GM23338 (cell line): ENCODE results near the gene KLF18. TPM values are rescaled to one million over a fixed set of nuclear protein-coding genes. Genes with fewer than 3 reads are reported as not detected.

Experiments
- ATAC-seq: fragments of 200-7000 bp; cut with Tn5 transposase; 3 replicates; pipeline ENCODE4 v1.9.1; 2020
- DNase-seq: peaks from one replicate; pipeline ENCODE4 v3.0.0-alpha.2; 2015; ENCODE audit warnings: low spot score
- H2AFZ ChIP-seq: fragments of 200-600 bp; sonication (generic); 2 replicates; pipeline ENCODE4 v1.8.0; 2016; ENCODE audit warnings: antibody characterized with exemption, mild to moderate bottlenecking, moderate library complexity
- H3F3A ChIP-seq: fragments of 200-600 bp; sonication (generic); replicated peaks from 2 replicates; pipeline ENCODE4 v1.8.0; 2017; ENCODE audit warnings: antibody characterized with exemption, mixed run types, low read depth
- H3K27ac ChIP-seq: fragments of 200-600 bp; sonication (generic); 2 replicates; pipeline ENCODE4 v1.6.1; 2016; ENCODE audit warnings: low read depth
- H3K27me3 ChIP-seq: fragments of 200-600 bp; sonication (generic); 2 replicates; pipeline ENCODE4 v1.8.0; 2016; ENCODE audit warnings: mild to moderate bottlenecking, mixed run types, moderate library complexity; ENCODE audit not compliant: insufficient read depth
- H3K36me3 ChIP-seq: fragments of 200-600 bp; sonication (generic); 2 replicates; pipeline ENCODE4 v1.8.0; 2016; ENCODE audit warnings: mild to moderate bottlenecking; ENCODE audit not compliant: insufficient read depth
- H3K4me1 ChIP-seq: fragments of 200-600 bp; sonication (generic); 2 replicates; pipeline ENCODE4 v1.8.0; 2016; ENCODE audit warnings: mild to moderate bottlenecking, moderate library complexity; ENCODE audit not compliant: insufficient read depth
- H3K4me2 ChIP-seq: fragments of 200-600 bp; sonication (generic); 2 replicates; pipeline ENCODE4 v1.7.1; 2017; ENCODE audit warnings: mixed run types
- H3K4me3 ChIP-seq: fragments of 200-600 bp; sonication (generic); 2 replicates; pipeline ENCODE4 v1.6.1; 2016; ENCODE audit warnings: mixed run types
- H3K79me2 ChIP-seq: fragments of 200-600 bp; sonication (generic); replicated peaks from 2 replicates; pipeline ENCODE4 v1.8.0; 2017; ENCODE audit warnings: mild to moderate bottlenecking; ENCODE audit not compliant: insufficient read depth
- H3K9me2 ChIP-seq: fragments of 200-600 bp; sonication (generic); 2 replicates; pipeline ENCODE4 v1.8.0; 2017; ENCODE audit not compliant: insufficient read depth
- H4K20me1 ChIP-seq: fragments of 200-600 bp; sonication (generic); replicated peaks from 2 replicates; pipeline ENCODE4 v1.8.0; 2017; ENCODE audit warnings: mild to moderate bottlenecking; ENCODE audit not compliant: insufficient read depth
- H3K27ac Mint-ChIP-seq: 2 replicates; pipeline ENCODE4 v1.8.0; 2020; ENCODE audit warnings: inconsistent platforms, mild to moderate bottlenecking, moderate library complexity, mixed read lengths
- H3K27me3 Mint-ChIP-seq: 3 replicates; pipeline ENCODE4 v1.8.0; 2022; ENCODE audit warnings: low read depth, mild to moderate bottlenecking, moderate library complexity, mixed read lengths, inconsistent platforms; ENCODE audit not compliant: insufficient read depth, poor library complexity
- H3K36me3 Mint-ChIP-seq: 3 replicates; pipeline ENCODE4 v1.8.0; 2021; ENCODE audit warnings: low read depth, mild to moderate bottlenecking, inconsistent platforms, moderate library complexity, mixed read lengths
- H3K4me1 Mint-ChIP-seq: 3 replicates; pipeline ENCODE4 v1.8.0; 2020; ENCODE audit warnings: mild to moderate bottlenecking, inconsistent platforms, mixed read lengths
- H3K4me3 Mint-ChIP-seq: 3 replicates; pipeline ENCODE4 v1.8.0; 2021; ENCODE audit warnings: moderate library complexity, mild to moderate bottlenecking, inconsistent platforms, mixed read lengths
- H3K9me3 Mint-ChIP-seq: 3 replicates; pipeline ENCODE4 v1.8.0; 2020; ENCODE audit warnings: moderate library complexity, mild to moderate bottlenecking, inconsistent platforms, mixed read lengths
- CTCF ChIP-seq, 2 experiments: fragments of 200-600 bp in 1 of 2; sonication (generic) in 1 of 2; conservative IDR thresholded peaks; 2 replicates each; pipeline versions ENCODE4 v1.5.1 to v1.6.1; 2016 to 2017; ENCODE audit warnings: antibody characterized with exemption in 2 of 2, low read depth in 2 of 2, mild to moderate bottlenecking in 2 of 2, moderate library complexity in 1 of 2
- ETS1 ChIP-seq: IDR thresholded peaks from 2 replicates; pipeline ENCODE4 v1.6.1; 2016; ENCODE audit warnings: antibody characterized with exemption
- EZH2 ChIP-seq: fragments of 200-600 bp; sonication (generic); IDR thresholded peaks from one replicate; pipeline ENCODE4 v1.8.0; 2017; ENCODE audit warnings: antibody characterized with exemption, mild to moderate bottlenecking, low read depth; ENCODE audit not compliant: unreplicated experiment
- EZH2phosphoT487 ChIP-seq: fragments of 200-600 bp; sonication (generic); IDR thresholded peaks from one replicate; pipeline ENCODE4 v1.8.1; 2018; ENCODE audit warnings: antibody characterized with exemption; ENCODE audit not compliant: unreplicated experiment
- JUNB ChIP-seq: IDR thresholded peaks from one replicate; pipeline ENCODE4 v1.6.1; 2016; ENCODE audit warnings: antibody characterized with exemption; ENCODE audit not compliant: unreplicated experiment
- NANOG ChIP-seq: IDR thresholded peaks from 2 replicates; pipeline ENCODE4 v1.6.1; 2016; ENCODE audit warnings: antibody characterized with exemption, borderline replicate concordance
- POLR2AphosphoS5 ChIP-seq: IDR thresholded peaks from 2 replicates; pipeline ENCODE4 v1.6.1; 2016; ENCODE audit warnings: antibody characterized with exemption, low read depth
- REST ChIP-seq: IDR thresholded peaks from one replicate; pipeline ENCODE4 v1.6.1; 2018; ENCODE audit warnings: antibody characterized with exemption; ENCODE audit not compliant: unreplicated experiment
- STAT1 ChIP-seq: IDR thresholded peaks from one replicate; pipeline ENCODE4 v1.6.1; 2016; ENCODE audit warnings: antibody characterized with exemption; ENCODE audit not compliant: unreplicated experiment
- ZNF114 ChIP-seq: fragments of 250-450 bp; sonication (Bioruptor Pico); IDR thresholded peaks from 2 replicates; pipeline ENCODE4 v1.5.0; 2020; ENCODE audit warnings: mild to moderate bottlenecking, moderate library complexity
- ZNF331 ChIP-seq: fragments of 250-450 bp; sonication (Bioruptor Pico); IDR thresholded peaks from 2 replicates; pipeline ENCODE4 v1.5.0; 2020; ENCODE audit warnings: low read depth, mild to moderate bottlenecking, moderate library complexity
- polyA plus RNA-seq: library from polyadenylated mRNA; unstranded; fragments of >200 nt; fragmentation: Nextera tagmentation; extraction: Ambion mirVana; gene quantifications from 2 replicates; pipeline ENCODE4 v1.2.1, GENCODE V29; 2016
- total RNA-seq: library from RNA; depleted of rRNA; stranded (reverse); fragments of >200 nt; shearing (Covaris generic); gene quantifications from 2 replicates; pipeline ENCODE4 v1.2.3, GENCODE V29; 2014

Gene KLF18
- total and polyA plus RNA-seq, 2 experiments from 2014 or later, result 0.35 TPM; not detected in 1

GRCh38 chr1:44111861-44112260 is 29.6 kb downstream of the KLF18 start:
- H3K27ac ChIP-seq, result no peak overlapping the region
- Mint-ChIP-seq H3K4me1 (peaks cover 5% of the 10 kb centered on the region), H3K9me3 (no peaks in the 10 kb centered on the region), H3K36me3 (no peaks in the 10 kb centered on the region), H3K4me3 (no peak overlapping the region), H3K27me3 (no peaks in the 10 kb centered on the region), H3K27ac (no peak overlapping the region)
- peaks cover 3% of the 10 kb centered on the region for H3K4me1 ChIP-seq
- H3K36me3 ChIP-seq, result no peaks in the 10 kb centered on the region
- H3K9me2 ChIP-seq, result no peaks in the 10 kb centered on the region
- no peak overlapping the region for H3K4me2 ChIP-seq
- no peak for ATAC-seq
- no peaks in the 10 kb centered on the region for H3K27me3 ChIP-seq
- no peak for TF ChIP-seq STAT1
- no peak for TF ChIP-seq POLR2AphosphoS5
- TF ChIP-seq ZNF114, result no peak
- TF ChIP-seq EZH2, result no peak
- TF ChIP-seq ZNF331 (CRISPR knock-in tag), result no peak
- no peak for TF ChIP-seq JUNB
- no peak for TF ChIP-seq CTCF (conservative IDR thresholded peaks at IDR 0.05; ENCODE audit: low read depth in 2 of 2)
- no peak for TF ChIP-seq NANOG
- TF ChIP-seq ETS1, result no peak
- no peak for TF ChIP-seq REST
- TF ChIP-seq EZH2phosphoT487, result no peak
- H3F3A ChIP-seq, result no peaks in the 10 kb centered on the region
- H4K20me1 ChIP-seq, result no peaks in the 10 kb centered on the region
- no peak for DNase-seq
- no peak overlapping the region for H3K4me3 ChIP-seq
- no peaks in the 10 kb centered on the region for H3K79me2 ChIP-seq
- H2AFZ ChIP-seq, result no peak overlapping the region
